T47D (cell line): ENCODE results near the gene USP54.
"Not testable (repeated sequence)": the region's sequence is repeated elsewhere in the genome, so short reads cannot be mapped to it uniquely, and the experiment has no call there.

Experiments used
- DNase-seq, 2 experiments: peaks; one replicate each; pipeline versions ENCODE4 v3.0.0 to v3.0.0-alpha.2; 2011 to 2012; ENCODE audit warnings: low read depth in 1 of 2, low spot score in 1 of 2
- JUND ChIP-seq: IDR thresholded peaks from 2 replicates; pipeline ENCODE4 v1.6.1; 2012; ENCODE audit warnings: low read depth
- in situ Hi-C: cut with HindIII; loops from 2 replicates; pipeline ENCODE4 v1.10.0; 2016; ENCODE audit warnings: low sequenced_read_pairs, low pct_unique_long_range_greater_than_20kb

USP54 gene

GRCh38 chr10:73577788-73578187 lies 13.4 kb downstream of the USP54 start:
- in situ Hi-C loops, result no loop called here
- TF ChIP-seq JUND, result no peak
- DNase-seq, result peak; percentile 55 to 89

GRCh38 chr10:73576890-73577591 lies 14.1 kb downstream of the USP54 start:
- no peak for DNase-seq
- no peak for TF ChIP-seq JUND
- in situ Hi-C loops, result no loop called here

GRCh38 chr10:73576178-73576889 lies 14.8 kb downstream of the USP54 start:
- peak in 1 of 2 experiments; percentile 25 for DNase-seq
- in situ Hi-C loops, result no loop called here
- no peak for TF ChIP-seq JUND

GRCh38 chr10:73567025-73567424 lies 24.1 kb downstream of the USP54 start:
- DNase-seq, in situ Hi-C loops: not testable (repeated sequence)

GRCh38 chr10:73561192-73561591 lies 29.9 kb downstream of the USP54 start:
- TF ChIP-seq JUND, result no peak
- DNase-seq, result no peak
- in situ Hi-C loops, result no loop called here

GRCh38 chr10:73559590-73559989 lies 31.6 kb downstream of the USP54 start:
- DNase-seq, result no peak
- TF ChIP-seq JUND, result no peak
- in situ Hi-C loops, result no loop called here

- TF ChIP-seq JUND, result no peak
- DNase-seq, result no peak
- in situ Hi-C loops, result no loop called here
Observed at GRCh38 chr10:73556855-73557254, 34.3 kb downstream of the USP54 start.

- in situ Hi-C loops, result no loop called here
- DNase-seq, result no peak
- no peak for TF ChIP-seq JUND
Observed at GRCh38 chr10:73554721-73555120, 36.4 kb downstream of the USP54 start.

GRCh38 chr10:73553761-73554160 lies 37.4 kb downstream of the USP54 start:
- in situ Hi-C loops, result no loop called here
- TF ChIP-seq JUND, result no peak
- no peak for DNase-seq

GRCh38 chr10:73552819-73553715 lies 38.1 kb downstream of the USP54 start:
- DNase-seq, result no peak

GRCh38 chr10:73551515-73551914 lies 39.6 kb downstream of the USP54 start:
- in situ Hi-C loops, result no loop called here
- no peak for TF ChIP-seq JUND
- no peak for DNase-seq

More at GRCh38 chr10:73552819-73553715, 38.1 kb downstream of the USP54 start:
- TF ChIP-seq JUND, result no peak
- in situ Hi-C loops, result no loop called here

GRCh38 chr10:73545357-73545756 lies 45.8 kb downstream of the USP54 start:
- in situ Hi-C loops, result no loop called here
- no peak for DNase-seq
- TF ChIP-seq JUND, result no peak

- no peak for DNase-seq
- TF ChIP-seq JUND, result no peak
- in situ Hi-C loops, result no loop called here
Observed at GRCh38 chr10:73537709-73538108, 53.4 kb downstream of the USP54 start.
